Measurements from ENCODE around the gene KIF6. TPM values are rescaled to one million over a fixed set of nuclear protein-coding genes. Genes with fewer than 3 reads are reported as not detected.

Gene KIF6
- total RNA-seq, 1 experiment from 2014 or later = not detected

DNA sequence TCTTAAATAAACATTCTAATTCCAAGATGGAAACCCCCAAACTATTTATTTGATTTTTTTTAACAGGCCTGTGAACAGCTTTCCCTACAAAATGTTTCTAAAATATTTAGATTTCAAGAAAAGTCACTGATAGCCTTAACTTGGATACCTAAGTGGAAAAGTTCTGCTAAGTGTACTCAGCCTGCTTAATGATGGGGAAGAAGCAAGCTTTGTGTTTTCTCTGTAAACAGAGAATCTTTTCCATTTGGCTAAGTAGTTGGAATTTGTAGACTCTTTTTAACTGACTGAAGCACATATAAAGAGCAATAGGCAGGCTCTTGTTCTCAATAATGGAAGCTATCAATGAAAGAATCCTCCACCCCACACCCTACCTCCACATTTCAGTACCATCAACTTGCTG is 108.2 kb downstream of the KIF6 start:
- ChIA-PET RAD21 (ENCODE audit: low non-redundant PET in 1 of 2, low total read pairs in 2 of 2, uncharacterized antibody in 2 of 2, unreplicated experiment in 2 of 2) (no interaction called here), CTCF (no interaction called here), POLR2A (no interaction called here)
- Histone ChIP-seq H3K36me3 (ENCODE audit: control insufficient read depth in 1 of 2, insufficient read depth in 2 of 2, low read length in 2 of 2) (no peaks in the 10 kb centered on the region), H3K4me2 (ENCODE audit: low read length) (no peak overlapping the region), H3K79me2 (ENCODE audit: insufficient read depth, low read length) (no peaks in the 10 kb centered on the region), H3K4me3 (replicated peaks in 1 of 2; ENCODE audit: low read depth in 1 of 2, low read length in 2 of 2) (no peak overlapping the region), H3K4me1 (ENCODE audit: control insufficient read depth in 1 of 2, insufficient read depth in 2 of 2, low read length in 2 of 2) (no peaks in the 10 kb centered on the region), H3K9me2 (ENCODE audit: insufficient read depth) (no peaks in the 10 kb centered on the region), H2AFZ (ENCODE audit: low read depth, low read length, poor library complexity, severe bottlenecking) (no peak overlapping the region), H4K20me1 (ENCODE audit: insufficient read depth) (no peaks in the 10 kb centered on the region), H3K27ac (ENCODE audit: low read depth, low read length) (no peak overlapping the region), H3K27me3 (ENCODE audit: insufficient read depth, low read length) (peaks cover 26% of the 10 kb centered on the region), H3K9me3 (ENCODE audit: control insufficient read depth in 1 of 2, insufficient read depth in 1 of 2, low read depth in 1 of 2, low read length in 2 of 2) (no peaks in the 10 kb centered on the region), H3K9ac (ENCODE audit: low read length) (no peak overlapping the region)
- no peak for ATAC-seq
- no peak for DNase-seq (ENCODE audit: low read depth, low spot score)
- BruUV-seq (replicated peaks) = no TSS peak
- TF ChIP-seq FOSL1 (IDR thresholded peaks at IDR 0.05; ENCODE audit: low read depth) (no peak), TCF7L2 (IDR thresholded peaks at IDR 0.05; ENCODE audit: borderline replicate concordance, extremely low read depth, insufficient read depth, insufficient read length) (no peak), EGR1 (IDR thresholded peaks at IDR 0.05; ENCODE audit: low read depth) (no peak), JUND (IDR thresholded peaks at IDR 0.05) (no peak), CBX3 (IDR thresholded peaks at IDR 0.05; ENCODE audit: low read depth) (no peak), SRF (IDR thresholded peaks at IDR 0.05; ENCODE audit: low read depth) (no peak), ELF1 (IDR thresholded peaks at IDR 0.05; ENCODE audit: borderline replicate concordance, low read depth) (no peak), EZH2 (IDR thresholded peaks at IDR 0.05) (no peak), CEBPB (IDR thresholded peaks at IDR 0.05; ENCODE audit: low read depth) (no peak), SP1 (IDR thresholded peaks at IDR 0.05; ENCODE audit: low read depth) (no peak), ZFX (IDR thresholded peaks at IDR 0.05) (no peak), EZH2phosphoT487 (IDR thresholded peaks at IDR 0.05; ENCODE audit: borderline replicate concordance) (no peak)
- TF ChIP-seq, protein P1, sequence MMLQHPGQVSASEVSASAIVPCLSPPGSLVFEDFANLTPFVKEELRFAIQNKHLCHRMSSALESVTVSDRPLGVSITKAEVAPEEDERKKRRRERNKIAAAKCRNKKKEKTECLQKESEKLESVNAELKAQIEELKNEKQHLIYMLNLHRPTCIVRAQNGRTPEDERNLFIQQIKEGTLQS (IDR thresholded peaks at IDR 0.05) = no peak
- TF ChIP-seq, protein P2, sequence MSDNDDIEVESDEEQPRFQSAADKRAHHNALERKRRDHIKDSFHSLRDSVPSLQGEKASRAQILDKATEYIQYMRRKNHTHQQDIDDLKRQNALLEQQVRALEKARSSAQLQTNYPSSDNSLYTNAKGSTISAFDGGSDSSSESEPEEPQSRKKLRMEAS (IDR thresholded peaks at IDR 0.05) = no peak
- TF ChIP-seq, protein P3, sequence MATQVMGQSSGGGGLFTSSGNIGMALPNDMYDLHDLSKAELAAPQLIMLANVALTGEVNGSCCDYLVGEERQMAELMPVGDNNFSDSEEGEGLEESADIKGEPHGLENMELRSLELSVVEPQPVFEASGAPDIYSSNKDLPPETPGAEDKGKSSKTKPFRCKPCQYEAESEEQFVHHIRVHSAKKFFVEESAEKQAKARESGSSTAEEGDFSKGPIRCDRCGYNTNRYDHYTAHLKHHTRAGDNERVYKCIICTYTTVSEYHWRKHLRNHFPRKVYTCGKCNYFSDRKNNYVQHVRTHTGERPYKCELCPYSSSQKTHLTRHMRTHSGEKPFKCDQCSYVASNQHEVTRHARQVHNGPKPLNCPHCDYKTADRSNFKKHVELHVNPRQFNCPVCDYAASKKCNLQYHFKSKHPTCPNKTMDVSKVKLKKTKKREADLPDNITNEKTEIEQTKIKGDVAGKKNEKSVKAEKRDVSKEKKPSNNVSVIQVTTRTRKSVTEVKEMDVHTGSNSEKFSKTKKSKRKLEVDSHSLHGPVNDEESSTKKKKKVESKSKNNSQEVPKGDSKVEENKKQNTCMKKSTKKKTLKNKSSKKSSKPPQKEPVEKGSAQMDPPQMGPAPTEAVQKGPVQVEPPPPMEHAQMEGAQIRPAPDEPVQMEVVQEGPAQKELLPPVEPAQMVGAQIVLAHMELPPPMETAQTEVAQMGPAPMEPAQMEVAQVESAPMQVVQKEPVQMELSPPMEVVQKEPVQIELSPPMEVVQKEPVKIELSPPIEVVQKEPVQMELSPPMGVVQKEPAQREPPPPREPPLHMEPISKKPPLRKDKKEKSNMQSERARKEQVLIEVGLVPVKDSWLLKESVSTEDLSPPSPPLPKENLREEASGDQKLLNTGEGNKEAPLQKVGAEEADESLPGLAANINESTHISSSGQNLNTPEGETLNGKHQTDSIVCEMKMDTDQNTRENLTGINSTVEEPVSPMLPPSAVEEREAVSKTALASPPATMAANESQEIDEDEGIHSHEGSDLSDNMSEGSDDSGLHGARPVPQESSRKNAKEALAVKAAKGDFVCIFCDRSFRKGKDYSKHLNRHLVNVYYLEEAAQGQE (IDR thresholded peaks at IDR 0.05; ENCODE audit: low read depth) = no peak
- intact Hi-C loops (cut with micrococcal nuclease) = no loop called here
